Stimulated activated CD4-positive, alpha-beta T cell treated with anti-CD3 and anti-CD28 coated beads, Interleukin-12 subunit alpha, Interleukin-12 subunit beta, amount 100 ng/mL, for 48 hours (primary cell): ENCODE data around the gene FNIP2.
A peak's percentile ranks its signal among the peaks of the same experiment; 100 is the strongest.
"Not testable (repeated sequence)": the region's sequence is repeated elsewhere in the genome, so short reads cannot be mapped to it uniquely, and the experiment has no call there.

Experiments used
- DNase-seq, 3 donors: peaks; one replicate each; pipeline ENCODE4 v3.0.0-alpha.2; 2020; ENCODE audit warnings: low read depth in 2 of 3, low spot score in 1 of 3

FNIP2 gene

DNA sequence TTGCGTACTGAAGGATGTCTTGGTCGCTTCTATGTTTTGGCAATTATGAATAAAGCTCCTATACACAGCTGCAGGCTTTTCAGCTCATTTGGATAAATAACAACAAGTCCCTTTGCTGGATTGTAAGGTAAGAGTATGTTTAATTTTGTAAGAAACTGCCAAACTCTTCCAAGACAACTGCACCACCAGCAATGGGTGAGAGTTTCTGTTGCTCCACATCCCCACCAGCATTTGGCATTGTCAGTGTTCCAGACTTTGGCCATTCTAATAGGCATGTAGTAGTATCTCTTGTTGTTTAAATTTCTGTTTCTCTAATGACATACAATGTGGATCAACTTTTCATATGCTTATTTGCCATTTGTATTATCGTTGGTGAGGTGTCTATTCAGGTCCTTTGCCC is 44.3 kb downstream of the FNIP2 start:
- DNase-seq, result no peak

DNA sequence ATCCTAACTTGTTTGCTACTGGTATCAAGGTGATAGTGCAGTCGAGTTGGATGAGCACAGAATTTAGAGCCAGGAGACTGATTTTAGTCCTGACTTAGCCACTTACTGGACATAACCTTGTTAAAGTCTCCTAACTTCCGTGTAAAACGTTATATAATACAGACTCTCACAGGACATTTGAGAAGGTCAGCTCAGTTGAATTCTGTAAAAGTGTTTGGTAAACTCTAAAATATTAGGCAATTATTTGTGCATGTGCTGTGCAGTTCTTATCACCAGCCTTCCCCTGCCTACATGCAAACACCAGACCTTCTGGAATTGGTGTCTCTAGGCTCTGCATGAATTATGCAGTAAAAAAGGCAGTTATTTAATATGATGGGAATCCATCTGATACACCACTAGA is 45.4 kb downstream of the FNIP2 start:
- DNase-seq, result no peak

DNA sequence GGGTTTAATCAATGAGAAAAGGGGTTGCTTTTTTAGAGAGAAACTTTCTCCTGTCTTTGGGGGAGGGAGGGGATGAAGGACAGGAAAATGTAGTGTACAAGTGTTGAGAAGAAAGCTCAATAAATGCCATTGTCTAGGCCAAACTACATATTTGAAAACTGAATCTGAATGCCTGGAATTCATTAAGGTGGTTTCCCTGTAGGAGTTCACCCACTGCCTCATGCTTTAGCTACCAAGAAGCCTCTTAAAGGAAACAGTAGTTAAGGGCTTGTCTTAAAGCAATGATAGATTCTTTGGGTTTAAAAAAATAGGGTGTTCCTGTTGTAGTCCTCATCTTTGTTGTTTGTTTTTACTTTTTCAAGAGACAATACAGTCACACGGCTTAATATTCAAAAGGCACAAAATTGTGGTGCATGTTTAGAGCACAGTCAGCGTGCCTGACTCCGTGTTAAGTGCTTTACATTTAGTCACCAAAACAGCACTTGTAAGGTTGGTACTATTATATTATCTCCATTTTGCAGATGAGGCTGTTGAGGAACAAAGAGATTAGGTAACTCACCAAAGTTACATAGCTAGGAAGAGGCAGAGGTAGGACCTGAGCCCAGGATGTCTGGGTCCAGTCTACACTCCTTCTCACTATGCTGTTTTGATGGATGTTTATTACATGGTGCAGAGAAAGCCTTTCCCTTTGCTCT is 46.0 kb downstream of the FNIP2 start:
- DNase-seq, result no peak

DNA sequence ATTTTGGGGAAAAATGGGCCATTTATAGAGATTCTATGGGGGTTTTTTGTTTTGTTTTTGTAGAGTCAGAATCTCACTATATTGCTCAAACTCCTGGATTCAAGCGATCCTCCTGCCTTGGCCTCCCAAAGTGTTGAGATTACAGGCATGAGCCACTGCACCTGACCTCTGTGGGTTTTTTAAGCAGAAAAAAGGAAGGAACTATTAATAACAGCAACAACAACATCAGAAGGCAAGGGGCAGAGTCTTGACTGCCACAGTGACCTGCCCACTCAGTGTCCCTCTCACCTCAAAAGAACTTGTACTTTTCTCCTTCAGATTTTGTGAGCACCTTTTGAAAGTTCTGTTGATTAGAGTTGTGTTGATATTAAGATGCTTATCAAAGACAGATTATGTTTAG is 48.1 kb downstream of the FNIP2 start:
- DNase-seq, result no peak

DNA sequence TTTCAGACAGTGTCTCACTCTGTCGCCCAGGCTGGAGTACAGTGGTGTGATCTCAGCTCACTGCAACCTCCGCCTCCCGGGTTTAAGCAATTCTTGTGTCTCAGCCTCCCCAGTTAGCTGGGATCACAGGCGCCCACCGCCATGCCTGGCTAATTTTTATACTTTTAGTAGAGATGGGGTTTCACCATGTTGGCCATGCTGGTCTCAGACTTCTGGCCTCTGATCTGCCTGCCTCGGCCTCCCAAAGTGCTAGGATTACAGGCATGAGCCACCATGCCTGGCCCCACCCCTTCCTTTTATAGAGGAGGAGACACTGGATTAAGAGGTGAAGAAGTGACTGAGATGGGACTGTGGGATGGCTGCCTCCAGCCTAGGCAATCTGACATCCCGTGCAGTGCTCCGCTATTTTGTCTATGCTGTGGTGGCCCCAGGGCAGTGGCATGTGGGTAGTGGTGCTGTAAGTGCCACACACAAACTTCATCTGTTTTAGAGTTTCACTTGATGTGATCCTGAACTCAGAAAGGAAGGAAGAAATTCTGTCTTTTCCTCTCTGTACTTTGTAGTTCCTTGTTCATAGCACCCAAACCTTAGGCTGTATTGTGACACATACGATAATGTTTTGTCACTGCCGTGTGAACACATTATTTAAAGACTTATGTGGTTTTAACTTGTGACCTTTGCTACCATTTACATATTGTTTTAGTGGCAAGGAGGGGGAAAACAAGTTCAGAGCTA is 48.9 kb downstream of the FNIP2 start:
- DNase-seq, result no peak

DNA sequence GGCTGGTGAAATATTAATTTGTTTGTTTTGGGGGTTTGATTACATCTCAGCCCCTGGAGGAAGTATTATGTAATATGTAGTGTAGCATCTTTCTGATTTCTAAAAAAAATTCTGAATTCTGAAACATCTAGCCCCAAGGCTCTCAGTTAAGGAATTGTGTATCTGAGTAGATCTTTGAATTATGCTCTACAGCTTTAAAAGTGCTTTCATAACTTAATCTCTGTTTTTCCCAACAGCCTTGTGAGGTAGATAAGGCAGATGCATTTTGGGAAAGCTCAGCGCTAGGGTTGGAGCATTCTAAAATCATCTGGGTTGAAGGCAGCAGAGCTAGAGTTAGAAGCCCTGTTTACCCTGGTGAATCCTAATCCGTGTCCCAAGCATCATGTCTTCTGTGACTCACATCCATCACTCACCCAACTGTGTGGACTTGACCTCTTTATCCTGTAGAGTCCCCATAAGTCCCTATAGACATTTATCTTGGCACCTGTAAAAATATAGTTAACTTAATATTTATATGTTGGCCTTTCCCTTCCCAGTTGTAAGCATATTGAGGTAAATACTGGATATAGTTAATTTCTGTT is 49.8 kb downstream of the FNIP2 start:
- no peak for DNase-seq

DNA sequence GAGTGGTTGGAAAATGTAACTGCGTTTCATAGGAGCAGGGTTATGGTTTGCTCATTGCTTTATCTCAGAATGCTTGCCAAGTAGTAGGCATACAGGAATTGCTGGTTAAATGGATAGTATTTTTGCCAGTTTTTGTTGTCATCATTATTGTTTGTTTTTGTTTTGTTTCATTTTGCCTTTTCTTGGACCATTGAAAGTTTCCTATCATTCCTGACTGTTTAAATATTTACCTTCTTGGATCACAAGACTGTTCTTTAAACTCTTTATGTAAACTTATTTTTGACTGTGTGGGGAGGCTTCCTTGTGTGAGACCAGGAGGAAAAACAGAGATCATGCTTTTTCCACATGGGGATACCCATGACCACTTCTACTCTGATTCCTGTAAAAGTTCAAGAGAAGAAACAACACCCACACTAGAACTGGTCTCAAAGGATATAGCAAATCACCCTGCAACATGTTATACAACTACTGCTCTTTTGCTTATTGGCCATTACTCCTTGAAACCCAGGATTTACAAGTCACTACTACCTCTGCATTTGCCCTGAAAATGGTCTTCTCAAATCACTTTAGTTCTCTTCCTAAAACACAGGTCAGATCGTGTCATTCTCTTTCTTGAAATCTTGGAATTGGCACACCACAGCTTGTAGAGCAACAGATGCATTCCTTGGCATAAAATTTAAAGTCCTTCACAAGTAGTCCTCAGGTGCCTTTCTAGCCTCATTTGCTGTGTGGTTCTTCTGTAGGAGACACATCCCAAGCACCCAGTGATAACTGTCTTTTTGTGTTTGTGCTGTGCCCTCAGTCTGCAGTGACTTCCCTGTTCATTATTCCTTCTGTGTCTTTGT is 51.3 kb downstream of the FNIP2 start:
- DNase-seq, result no peak

DNA sequence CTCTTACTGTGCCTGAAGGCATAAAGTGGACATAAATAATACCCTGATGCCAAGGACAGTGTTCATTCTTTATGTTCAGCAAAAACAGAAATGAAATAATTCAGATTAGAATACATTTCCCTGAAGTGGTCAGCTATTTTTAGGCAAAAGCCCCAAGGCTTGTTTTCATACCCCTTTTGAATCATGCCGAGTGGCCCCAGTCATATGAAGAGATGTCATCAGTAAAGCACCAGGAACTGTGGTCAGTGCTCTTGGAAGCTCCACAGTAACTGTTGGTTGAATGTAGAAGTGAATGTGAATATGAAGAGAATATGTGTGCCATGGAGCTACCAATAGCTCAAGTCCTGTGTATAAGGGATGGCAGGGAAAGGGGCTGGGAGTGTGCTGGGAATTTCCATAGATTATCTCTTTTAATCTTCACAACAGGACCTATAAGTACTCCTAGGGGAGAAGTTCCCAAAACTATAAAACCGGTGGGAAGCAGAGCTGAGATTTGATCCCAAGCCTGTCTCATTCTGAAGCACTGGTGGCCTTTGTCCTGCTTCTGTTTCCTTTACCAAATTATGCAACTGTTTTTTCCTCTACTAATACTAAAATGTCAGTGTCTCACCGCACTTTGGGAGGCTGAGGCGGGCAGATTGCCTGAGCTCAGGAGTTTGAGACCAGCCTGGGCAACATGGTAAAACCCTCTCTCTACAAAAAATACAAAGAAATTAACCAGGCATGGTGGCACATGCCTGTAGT is 52.6 kb downstream of the FNIP2 start:
- no peak for DNase-seq

DNA sequence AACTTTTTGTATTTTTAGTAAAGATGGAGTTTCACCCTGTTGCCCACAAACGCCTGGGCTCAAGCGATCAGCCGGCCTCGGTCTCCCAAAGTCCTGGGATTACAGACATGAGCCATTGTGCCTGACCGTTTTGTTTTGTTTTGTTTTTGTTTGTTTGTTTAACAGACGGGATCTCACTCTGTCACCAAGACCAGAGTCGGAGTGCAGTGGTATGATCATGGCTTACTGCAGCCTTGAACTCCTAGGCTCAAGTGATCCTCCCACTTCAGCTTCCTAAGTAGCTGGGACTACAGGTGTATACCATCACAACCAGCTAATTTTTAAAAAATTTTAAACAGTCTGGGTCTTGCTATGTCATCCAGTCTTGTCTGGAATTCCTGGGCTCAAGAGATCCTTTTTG is 53.5 kb downstream of the FNIP2 start:
- no peak for DNase-seq

DNA sequence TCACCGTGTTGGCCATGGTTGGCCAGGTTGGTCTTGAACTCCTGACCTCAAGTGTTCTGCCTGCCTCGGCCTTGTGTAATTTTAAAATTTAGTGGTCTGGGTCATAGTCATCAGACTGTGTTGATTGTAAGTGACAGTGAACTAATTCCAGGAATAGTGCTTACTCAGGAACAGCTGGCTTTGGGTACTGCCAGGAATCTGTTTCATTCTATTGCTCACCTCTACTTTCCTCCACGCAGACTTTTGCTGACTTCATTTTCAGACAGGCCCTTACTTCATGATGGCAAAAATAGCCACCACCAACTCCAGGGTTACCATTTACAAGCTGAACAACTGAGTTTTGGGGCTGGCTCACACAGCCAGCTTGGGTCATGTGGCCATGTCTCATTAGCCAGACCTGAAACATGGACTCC is 54.6 kb downstream of the FNIP2 start:
- peak in 1 of 3 donors; percentile 11 for DNase-seq

- DNase-seq, result no peak
Measured at GRCh38 chr4:158824425-158825274, 55.8 kb downstream of the FNIP2 start.

DNA sequence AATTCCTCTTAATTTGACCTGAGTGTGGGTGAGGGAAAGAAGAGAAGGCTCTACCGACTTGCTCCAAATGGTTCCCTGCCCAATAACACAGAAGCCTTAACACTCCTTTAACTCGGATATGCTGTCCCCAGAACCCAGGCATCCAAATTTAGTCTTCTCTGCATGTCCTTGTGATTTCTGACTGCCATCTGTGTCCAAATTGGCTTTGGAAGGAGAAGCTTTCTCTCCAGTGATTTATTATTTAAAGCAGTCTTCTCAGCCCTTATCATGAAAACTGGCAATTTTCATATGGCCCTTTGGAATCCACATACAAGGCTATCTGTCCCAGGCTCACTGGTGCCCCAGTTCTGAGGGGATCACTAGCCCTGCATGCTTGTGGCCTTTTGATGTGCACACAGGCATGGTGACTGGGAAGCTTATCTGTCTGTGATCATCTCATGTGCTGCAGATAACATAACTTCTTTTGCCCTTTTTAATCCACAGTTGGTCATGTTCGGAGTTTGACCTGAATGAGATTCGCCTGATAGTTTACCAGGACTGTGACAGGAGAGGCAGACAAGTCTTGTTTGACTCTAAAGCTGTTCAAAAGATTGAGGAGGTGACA is 56.7 kb downstream of the FNIP2 start:
- no peak for DNase-seq

DNA sequence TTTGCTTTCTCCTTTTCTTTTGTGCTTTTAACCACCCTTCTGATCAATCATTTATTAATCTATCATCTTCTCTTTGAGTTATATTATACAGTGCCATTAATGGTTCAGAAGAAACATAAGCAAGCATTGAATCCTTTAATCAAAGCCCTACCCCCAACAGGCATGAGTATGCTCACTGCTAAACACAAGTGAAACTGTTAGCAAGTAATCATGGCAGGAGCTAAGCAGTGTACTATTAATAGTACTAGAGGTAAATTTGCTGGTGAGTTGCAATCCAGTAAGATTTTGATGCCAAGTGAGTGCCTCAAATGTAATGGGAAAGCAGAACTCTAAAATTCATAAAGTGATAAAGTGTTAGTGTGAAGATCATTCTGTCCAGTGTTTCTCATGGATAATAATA is 57.2 kb downstream of the FNIP2 start:
- DNase-seq, result no peak

DNA sequence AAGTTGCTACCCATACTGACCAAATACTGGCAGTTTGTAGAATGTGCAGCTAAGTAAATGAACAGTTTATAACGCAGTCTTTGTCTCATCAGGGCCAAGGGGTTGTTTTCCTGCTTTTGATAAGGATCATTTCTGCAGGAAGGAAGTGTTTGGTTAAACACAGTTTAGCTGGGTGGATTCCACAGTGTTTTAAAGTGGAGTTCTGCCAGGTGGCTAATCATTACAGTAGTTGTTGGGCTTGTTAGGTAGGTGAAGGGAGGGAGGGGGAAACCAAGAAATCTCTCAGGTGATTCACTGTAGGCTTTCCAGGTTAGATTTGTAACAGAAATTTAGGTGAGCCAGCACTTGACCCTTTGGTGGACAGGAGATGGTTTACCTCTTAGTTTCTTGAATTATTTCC is 58.1 kb downstream of the FNIP2 start:
- DNase-seq, result no peak

DNA sequence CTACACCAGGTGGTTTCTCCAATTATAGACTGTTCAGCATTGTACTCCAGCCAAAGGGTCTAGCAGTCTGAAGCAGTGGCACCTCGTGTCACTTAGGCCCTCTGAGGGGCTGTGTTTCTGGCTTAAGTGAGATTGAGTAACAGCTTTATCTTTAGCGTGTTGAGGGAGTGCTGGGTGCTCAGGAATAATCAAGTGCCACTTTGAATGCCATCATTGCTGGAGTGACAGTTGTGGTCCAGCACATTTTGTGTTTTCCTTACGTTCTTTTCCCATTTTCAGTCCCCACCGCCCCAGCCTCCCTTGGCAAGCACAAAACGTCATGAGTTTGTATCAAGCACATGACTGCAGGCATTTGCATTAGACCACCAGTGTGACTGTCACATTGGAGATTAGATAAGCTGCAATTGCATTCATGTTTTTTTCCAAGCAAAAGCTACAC is 58.7 kb downstream of the FNIP2 start:
- DNase-seq, result no peak

- DNase-seq, result not testable (repeated sequence)
Measured at GRCh38 chr4:158828151-158828550, 59.3 kb downstream of the FNIP2 start.

DNA sequence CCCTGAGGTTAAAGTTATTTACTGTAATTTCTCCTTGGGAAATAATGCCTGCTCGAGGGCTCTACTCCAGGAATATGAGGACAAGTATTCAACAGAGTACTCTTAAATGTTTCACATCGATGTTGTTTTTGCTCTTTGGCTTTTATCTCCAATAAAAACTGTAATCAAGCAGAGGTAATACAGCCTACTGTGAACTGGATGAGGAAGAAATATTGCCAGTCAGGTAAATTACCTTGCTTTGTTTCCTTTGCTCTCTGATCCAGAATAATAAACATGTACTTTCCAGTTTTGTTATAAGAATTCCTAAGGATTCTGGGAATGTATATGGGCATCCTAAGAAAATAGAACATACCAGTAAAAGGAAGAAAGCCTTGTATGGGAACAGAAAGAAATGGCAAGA is 60.4 kb downstream of the FNIP2 start:
- no peak for DNase-seq

DNA sequence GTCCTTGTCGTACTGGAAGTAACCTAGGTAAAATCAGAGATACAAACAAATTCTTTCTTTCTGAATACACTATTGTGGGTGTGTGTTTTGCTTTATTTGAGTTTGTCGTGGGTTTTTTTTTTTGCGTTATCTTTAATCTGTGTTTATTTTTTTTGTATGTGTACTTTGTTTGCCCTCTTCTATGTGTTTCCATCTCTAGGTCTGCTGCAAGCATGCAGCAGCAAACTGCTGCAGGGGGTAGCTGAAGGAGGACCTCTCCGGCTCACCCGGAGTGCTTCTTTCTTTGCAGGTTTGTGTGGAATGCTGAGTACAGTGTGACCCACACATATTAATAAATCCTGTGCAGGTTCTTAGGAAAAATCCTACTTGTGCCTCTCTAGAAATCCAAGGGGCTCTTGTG is 64.8 kb downstream of the FNIP2 start:
- no peak for DNase-seq

DNA sequence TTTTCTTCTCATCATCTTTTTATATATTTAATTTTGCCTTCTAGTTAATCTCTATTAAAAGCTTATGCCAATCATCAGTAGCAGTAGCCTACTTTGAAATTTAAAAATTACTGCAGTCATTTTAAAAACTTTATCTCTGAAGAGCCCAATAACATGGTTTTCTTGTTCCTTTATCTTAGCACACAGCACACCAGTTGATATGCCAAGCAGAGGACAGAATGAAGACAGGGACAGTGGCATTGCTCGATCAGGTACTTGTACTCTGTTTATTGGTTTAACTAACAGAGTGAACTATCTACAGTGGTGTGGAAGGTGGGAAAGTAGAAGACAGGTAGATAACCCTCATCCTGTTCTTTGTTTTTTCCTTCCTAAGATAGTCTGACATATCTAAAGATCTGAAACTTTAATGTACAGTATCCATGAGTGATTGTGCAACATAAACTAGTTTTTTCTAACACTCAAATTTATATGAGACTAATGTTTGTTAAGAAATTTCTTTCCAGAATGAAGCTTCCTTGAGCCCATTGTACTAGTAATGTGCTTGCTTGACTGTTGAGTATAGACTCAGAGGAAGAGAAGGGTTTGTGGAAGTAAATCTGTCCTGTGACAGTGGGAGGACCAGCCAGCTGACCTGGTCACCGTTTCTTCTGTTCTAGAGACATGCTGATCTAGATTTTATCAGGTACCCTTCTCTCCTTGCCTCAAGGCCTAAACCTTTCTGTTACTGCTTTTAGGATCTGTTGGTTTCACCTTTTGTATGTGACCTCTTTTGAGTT is 66.6 kb downstream of the FNIP2 start:
- DNase-seq, result no peak
